Gastrocnemius medialis (tissue), 4 donors: Measurements from ENCODE around the gene FYTTD1. TPM values are rescaled to one million over a fixed set of nuclear protein-coding genes. Genes with fewer than 3 reads are reported as not detected.

ENCODE experiments used
- ATAC-seq, 2 donors: fragments of 150-250 bp; one replicate each; pipeline ENCODE4 v1.9.1; 2016
- DNase-seq, 2 donors: peaks; one replicate each; pipeline ENCODE4 v3.0.0-alpha.2; 2019
- H3K27ac ChIP-seq, 4 donors: fragments of 200-600 bp; sonication (generic); 1 replicate in 1 of 4; 2 replicates in 3 of 4; pipeline ENCODE4 v1.5.1; 2016 to 2018; ENCODE audit warnings: mild to moderate bottlenecking in 2 of 4, moderate library complexity in 1 of 4
- H3K27me3 ChIP-seq, 3 donors: fragments of 200-600 bp; sonication (generic) in 2 of 3; 1 replicate in 1 of 3; 2 replicates in 2 of 3; pipeline versions ENCODE4 v1.5.1 to v1.6.0; 2016 to 2019; ENCODE audit warnings: mild to moderate bottlenecking in 1 of 3, moderate library complexity in 1 of 3
- H3K36me3 ChIP-seq, 2 donors: fragments of 200-600 bp; sonication (generic) in 1 of 2; one replicate each; pipeline ENCODE4 v1.5.1; 2017 to 2018
- H3K4me1 ChIP-seq, 2 donors: fragments of 200-600 bp; sonication (generic) in 1 of 2; one replicate each; pipeline ENCODE4 v1.5.1; 2016 to 2017; ENCODE audit warnings: mild to moderate bottlenecking in 2 of 2
- H3K4me3 ChIP-seq, 4 donors: fragments of 200-600 bp; sonication (generic) in 3 of 4; 1 replicate in 1 of 4; 2 replicates in 3 of 4; pipeline ENCODE4 v1.5.1; 2016 to 2019; ENCODE audit warnings: mild to moderate bottlenecking in 2 of 4
- H3K9me3 ChIP-seq, 3 donors: fragments of 200-600 bp; sonication (generic) in 2 of 3; 1 replicate in 1 of 3; 2 replicates in 2 of 3; pipeline ENCODE4 v1.5.1; 2016 to 2019
- POLR2A ChIP-seq, 2 donors: fragments of 450-650 bp; IDR thresholded peaks; one replicate each; pipeline ENCODE4 v1.6.1; 2017; ENCODE audit warnings: antibody characterized with exemption in 2 of 2, mild to moderate bottlenecking in 2 of 2, moderate library complexity in 2 of 2
- in situ Hi-C, 4 donors: fragments of 200-750 bp; cut with MboI; loops; one replicate each; pipeline versions ENCODE4 v1.15.0 to v1.8.0; 2017; ENCODE audit warnings: low sequenced_read_pairs in 4 of 4
- intact Hi-C: fragments of 100-400 bp; cut with DNase I; formaldehyde crosslinking; loops from one replicate; pipeline ENCODE4 v1.15.1; 2023; ENCODE audit warnings: low total_unique reads
- total RNA-seq, 4 donors: library from RNA; depleted of rRNA; stranded (reverse); fragments of >200 nt; gene quantifications; one replicate each; pipeline versions ENCODE4 v1.1.0 to v1.2.3, GENCODE V29; 2016
- TF ChIP-seq, protein P1 (sequence below), 5 experiments: fragments of 450-650 bp in 3 of 5; fragments of 200-600 bp in 2 of 5; sonication (generic) in 2 of 5; IDR thresholded peaks in 4 of 5; conservative IDR thresholded peaks in 1 of 5; 1 replicate in 4 of 5; 2 replicates in 1 of 5; pipeline ENCODE4 v1.5.1; 2016 to 2019; ENCODE audit warnings: antibody characterized with exemption in 5 of 5, mild to moderate bottlenecking in 3 of 5, moderate library complexity in 3 of 5

The FYTTD1 gene
- total RNA-seq, 4 donors from 2014 or later = 77.7 to 184 (median 111) TPM

GRCh38 chr3:197750858-197751737 is 1.4 kb downstream of the FYTTD1 start:
- no peaks in the 10 kb centered on the region for H3K36me3 ChIP-seq
- H3K4me1 ChIP-seq = peaks cover 45 to 68% of the 10 kb centered on the region in 2 donors
- no peaks in the 10 kb centered on the region for H3K9me3 ChIP-seq
- intact Hi-C loops = loop anchor here (5.0 to 10.0 kb wide), 2 partner anchors 41 to 204 kb away; partner anchors contain the start of genes LRCH3 and RPL35A
- peak overlapping the region; percentile 93 to 100 (median 100) for H3K27ac ChIP-seq
- DNase-seq (peak; percentile 60 to 85), ATAC-seq (peak; percentile 6 to 9)
- peak overlapping the region; percentile 78 to 93 (median 85) for H3K4me3 ChIP-seq
- TF ChIP-seq POLR2A (IDR thresholded peaks at IDR 0.05) = peak; percentile 73 to 84
- TF ChIP-seq, protein P1, sequence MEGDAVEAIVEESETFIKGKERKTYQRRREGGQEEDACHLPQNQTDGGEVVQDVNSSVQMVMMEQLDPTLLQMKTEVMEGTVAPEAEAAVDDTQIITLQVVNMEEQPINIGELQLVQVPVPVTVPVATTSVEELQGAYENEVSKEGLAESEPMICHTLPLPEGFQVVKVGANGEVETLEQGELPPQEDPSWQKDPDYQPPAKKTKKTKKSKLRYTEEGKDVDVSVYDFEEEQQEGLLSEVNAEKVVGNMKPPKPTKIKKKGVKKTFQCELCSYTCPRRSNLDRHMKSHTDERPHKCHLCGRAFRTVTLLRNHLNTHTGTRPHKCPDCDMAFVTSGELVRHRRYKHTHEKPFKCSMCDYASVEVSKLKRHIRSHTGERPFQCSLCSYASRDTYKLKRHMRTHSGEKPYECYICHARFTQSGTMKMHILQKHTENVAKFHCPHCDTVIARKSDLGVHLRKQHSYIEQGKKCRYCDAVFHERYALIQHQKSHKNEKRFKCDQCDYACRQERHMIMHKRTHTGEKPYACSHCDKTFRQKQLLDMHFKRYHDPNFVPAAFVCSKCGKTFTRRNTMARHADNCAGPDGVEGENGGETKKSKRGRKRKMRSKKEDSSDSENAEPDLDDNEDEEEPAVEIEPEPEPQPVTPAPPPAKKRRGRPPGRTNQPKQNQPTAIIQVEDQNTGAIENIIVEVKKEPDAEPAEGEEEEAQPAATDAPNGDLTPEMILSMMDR (IDR thresholded peaks at IDR 0.05 in 4 of 5, conservative IDR thresholded peaks at IDR 0.05 in 1 of 5) = no peak
- H3K27me3 ChIP-seq = no peaks in the 10 kb centered on the region
- in situ Hi-C loops = no loop called here

DNA sequence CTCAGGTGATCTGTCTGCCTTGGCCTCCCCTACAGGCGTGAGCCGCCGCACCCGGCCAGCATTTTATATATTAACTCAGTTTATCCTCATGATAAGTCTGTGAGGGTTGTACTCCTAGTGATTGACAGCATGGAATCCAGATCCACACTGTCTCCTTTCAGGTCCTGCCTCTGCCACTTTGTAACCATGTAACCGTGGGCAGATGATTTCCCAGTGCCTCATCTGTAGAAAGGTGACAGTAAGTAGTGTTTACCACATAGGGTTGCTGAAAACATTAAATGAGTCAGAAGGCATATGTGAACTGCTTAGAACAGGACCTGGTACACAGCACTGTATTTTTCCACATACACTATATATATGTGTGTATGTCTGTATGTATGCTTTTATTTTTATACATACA is 2.4 kb downstream of the FYTTD1 start:
- DNase-seq = no peak
- no peaks in the 10 kb centered on the region for H3K9me3 ChIP-seq
- H3K27ac ChIP-seq = peak overlapping the region; percentile 93 to 100 (median 100)
- ATAC-seq = no peak
- H3K4me3 ChIP-seq = peak overlapping the region in 3 of 4 donors; percentile 78 to 89 (median 81)
- no peaks in the 10 kb centered on the region for H3K27me3 ChIP-seq
- peaks cover 43 to 68% of the 10 kb centered on the region in 2 donors for H3K4me1 ChIP-seq
- intact Hi-C loops (loop anchor here (5.0 to 10.0 kb wide), 2 partner anchors 40 to 203 kb away; partner anchors contain the start of genes LRCH3 and RPL35A), in situ Hi-C loops (no loop called here)
- peaks cover 0 to 4% of the 10 kb centered on the region in 2 donors for H3K36me3 ChIP-seq
- peak in 1 of 2 donors; percentile 23 for TF ChIP-seq POLR2A (IDR thresholded peaks at IDR 0.05)
- TF ChIP-seq, protein P1 (IDR thresholded peaks at IDR 0.05 in 4 of 5, conservative IDR thresholded peaks at IDR 0.05 in 1 of 5) = no peak

DNA sequence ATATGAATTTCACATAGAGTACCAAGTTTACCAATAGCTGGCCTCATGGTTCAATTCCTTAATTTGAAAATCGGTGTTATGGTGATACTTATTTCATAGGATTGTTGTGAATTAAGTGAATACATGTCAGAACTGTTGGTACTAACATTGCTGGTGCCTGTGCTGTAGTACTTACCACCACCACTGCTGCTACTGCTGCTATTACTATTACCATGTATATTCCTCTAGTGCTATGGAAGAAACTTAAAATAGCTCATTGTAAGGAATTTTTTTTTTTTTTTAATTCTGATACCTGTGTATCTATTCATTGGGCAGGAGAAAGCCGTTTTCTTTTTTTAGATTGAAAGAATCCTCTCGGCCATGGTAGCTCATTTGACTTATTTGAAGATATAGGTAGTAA is 3.6 kb downstream of the FYTTD1 start:
- H3K27ac ChIP-seq = peak overlapping the region; percentile 93 to 100 (median 100)
- H3K27me3 ChIP-seq = no peaks in the 10 kb centered on the region
- peaks cover 0 to 16% of the 10 kb centered on the region in 2 donors for H3K36me3 ChIP-seq
- H3K4me1 ChIP-seq = peaks cover 37 to 61% of the 10 kb centered on the region in 2 donors
- intact Hi-C loops (loop anchor here (5.0 to 10.0 kb wide), 2 partner anchors 39 to 202 kb away; partner anchors contain the start of genes LRCH3 and RPL35A), in situ Hi-C loops (no loop called here)
- no peak for DNase-seq
- no peak for ATAC-seq
- no peak for TF ChIP-seq POLR2A (IDR thresholded peaks at IDR 0.05)
- TF ChIP-seq, protein P1 (IDR thresholded peaks at IDR 0.05 in 4 of 5, conservative IDR thresholded peaks at IDR 0.05 in 1 of 5) = peak in 3 of 5 experiments; percentile 14 to 34 (median 26)
- no peak overlapping the region for H3K4me3 ChIP-seq
- H3K9me3 ChIP-seq = no peaks in the 10 kb centered on the region

DNA sequence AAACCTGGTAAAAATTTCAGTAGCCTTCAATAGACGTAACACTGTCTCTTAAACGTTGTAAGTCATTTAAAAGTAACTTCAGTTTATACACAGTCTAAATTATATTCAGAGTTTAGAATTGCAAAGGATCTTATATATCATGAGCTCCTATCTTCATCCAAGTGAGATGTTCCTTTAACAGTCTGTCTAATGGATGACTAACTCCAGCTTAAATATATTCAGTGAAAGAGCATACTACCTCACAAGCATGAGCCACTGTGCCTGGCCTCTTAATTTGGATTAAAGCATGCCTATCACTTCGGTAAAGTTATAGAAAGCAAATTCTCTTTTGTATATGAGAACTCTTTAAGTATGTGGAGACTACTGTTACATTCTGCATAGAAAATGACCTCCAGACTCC is 7.0 kb downstream of the FYTTD1 start:
- no peak for DNase-seq
- no peaks in the 10 kb centered on the region for H3K9me3 ChIP-seq
- H3K27me3 ChIP-seq = no peaks in the 10 kb centered on the region
- no peak overlapping the region for H3K4me3 ChIP-seq
- H3K36me3 ChIP-seq = peaks cover 0 to 30% of the 10 kb centered on the region in 2 donors
- peak; percentile 38 to 51 for ATAC-seq
- peaks cover 32 to 58% of the 10 kb centered on the region in 2 donors for H3K4me1 ChIP-seq
- in situ Hi-C loops = no loop called here
- TF ChIP-seq, protein P1 (IDR thresholded peaks at IDR 0.05 in 4 of 5, conservative IDR thresholded peaks at IDR 0.05 in 1 of 5) = no peak
- TF ChIP-seq POLR2A (IDR thresholded peaks at IDR 0.05) = no peak
- intact Hi-C loops = loop anchor here (10.0 kb wide), 1 partner anchor 198 kb away; the partner anchor contains the start of gene RPL35A
- peak overlapping the region; percentile 55 to 99 (median 68) for H3K27ac ChIP-seq
